Measurements from ENCODE around the gene PTPRS. TPM values are rescaled to one million over a fixed set of nuclear protein-coding genes. Genes with fewer than 3 reads are reported as not detected.

PTPRS gene
- total RNA-seq, 1 donor, result 193 TPM

DNA sequence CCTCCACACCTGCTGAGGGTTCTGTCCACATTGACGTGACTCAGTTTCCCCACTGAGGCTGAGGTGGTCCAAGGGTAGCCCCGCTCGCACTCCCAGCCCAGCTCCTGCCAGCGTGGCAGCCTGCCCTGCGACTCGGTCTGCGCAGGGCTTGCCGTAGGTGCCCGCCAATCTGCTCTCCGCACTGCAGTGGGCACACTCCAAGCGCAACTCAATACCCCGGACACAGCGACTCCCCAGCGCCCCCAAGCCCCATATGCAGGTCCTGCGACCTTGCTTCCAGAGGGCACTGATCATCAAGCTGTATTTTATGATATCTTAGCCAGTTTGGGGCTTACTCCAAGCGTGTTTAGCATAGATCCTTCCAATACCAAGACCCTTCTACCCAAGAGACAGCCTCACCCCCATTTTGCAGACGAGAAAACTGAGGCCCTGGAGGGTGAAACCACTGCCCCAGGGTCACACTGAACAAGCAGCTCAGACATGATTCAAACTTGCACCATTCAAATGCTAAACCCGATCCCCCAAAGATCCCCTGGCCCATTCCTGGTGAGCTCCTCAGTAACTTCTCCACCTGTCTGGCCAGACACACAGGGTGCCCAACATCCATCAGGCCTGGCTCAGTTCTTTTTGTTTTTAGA is 13.5 kb downstream of the PTPRS start:
- TF ChIP-seq, protein P1, sequence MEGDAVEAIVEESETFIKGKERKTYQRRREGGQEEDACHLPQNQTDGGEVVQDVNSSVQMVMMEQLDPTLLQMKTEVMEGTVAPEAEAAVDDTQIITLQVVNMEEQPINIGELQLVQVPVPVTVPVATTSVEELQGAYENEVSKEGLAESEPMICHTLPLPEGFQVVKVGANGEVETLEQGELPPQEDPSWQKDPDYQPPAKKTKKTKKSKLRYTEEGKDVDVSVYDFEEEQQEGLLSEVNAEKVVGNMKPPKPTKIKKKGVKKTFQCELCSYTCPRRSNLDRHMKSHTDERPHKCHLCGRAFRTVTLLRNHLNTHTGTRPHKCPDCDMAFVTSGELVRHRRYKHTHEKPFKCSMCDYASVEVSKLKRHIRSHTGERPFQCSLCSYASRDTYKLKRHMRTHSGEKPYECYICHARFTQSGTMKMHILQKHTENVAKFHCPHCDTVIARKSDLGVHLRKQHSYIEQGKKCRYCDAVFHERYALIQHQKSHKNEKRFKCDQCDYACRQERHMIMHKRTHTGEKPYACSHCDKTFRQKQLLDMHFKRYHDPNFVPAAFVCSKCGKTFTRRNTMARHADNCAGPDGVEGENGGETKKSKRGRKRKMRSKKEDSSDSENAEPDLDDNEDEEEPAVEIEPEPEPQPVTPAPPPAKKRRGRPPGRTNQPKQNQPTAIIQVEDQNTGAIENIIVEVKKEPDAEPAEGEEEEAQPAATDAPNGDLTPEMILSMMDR (IDR thresholded peaks at IDR 0.05; ENCODE audit: insufficient read depth, low read length), result no peak
- DNase-seq (ENCODE audit: low read depth), result no peak
- H3K4me3 ChIP-seq (ENCODE audit: low read depth, low read length), result no peak overlapping the region

DNA sequence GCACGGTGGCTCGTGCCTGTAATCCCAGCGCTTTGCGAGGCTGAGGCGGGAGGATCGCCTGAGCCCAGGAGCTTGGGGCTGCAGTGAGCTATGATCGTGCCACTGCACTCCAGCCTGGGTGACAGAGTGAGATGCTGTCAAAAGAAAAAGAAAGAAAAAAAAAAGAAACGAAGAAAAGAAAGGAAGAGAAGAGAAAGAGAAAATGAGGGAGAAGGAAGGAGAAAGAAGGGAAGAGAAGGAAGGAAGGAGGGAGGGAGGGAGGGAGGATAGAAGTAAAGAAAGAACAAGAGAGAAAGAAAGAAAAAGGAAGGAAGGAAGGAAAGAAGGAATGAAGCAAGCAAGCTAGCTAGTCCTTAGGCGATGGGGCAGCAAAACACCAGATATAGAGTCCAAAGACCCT is 14.1 kb downstream of the PTPRS start:
- H3K4me3 ChIP-seq (ENCODE audit: low read depth, low read length), result no peak overlapping the region
- TF ChIP-seq, protein P1 (IDR thresholded peaks at IDR 0.05; ENCODE audit: insufficient read depth, low read length), result no peak
- no peak for DNase-seq (ENCODE audit: low read depth)

DNA sequence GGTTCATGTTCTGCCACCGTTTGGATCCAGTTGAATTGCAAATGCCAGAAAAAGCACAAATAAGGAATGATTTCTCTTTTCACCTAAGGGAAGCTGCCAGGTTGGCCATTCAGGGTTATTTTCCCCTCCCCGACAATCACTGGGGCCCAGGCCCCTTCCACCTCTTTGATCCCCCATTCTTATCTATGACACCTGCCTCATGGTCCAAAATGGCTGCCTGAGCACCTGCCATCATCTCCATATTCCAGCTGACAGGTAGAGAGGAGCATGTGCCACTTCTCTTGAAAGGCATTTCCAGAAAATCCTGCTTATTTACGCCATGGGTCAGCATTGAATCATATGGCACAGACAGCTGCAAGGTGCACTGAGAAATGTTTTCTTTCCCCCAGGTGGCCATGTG is 15.7 kb downstream of the PTPRS start:
- DNase-seq (ENCODE audit: low read depth), result no peak
- TF ChIP-seq, protein P1 (IDR thresholded peaks at IDR 0.05; ENCODE audit: insufficient read depth, low read length), result no peak
- no peak overlapping the region for H3K4me3 ChIP-seq (ENCODE audit: low read depth, low read length)

DNA sequence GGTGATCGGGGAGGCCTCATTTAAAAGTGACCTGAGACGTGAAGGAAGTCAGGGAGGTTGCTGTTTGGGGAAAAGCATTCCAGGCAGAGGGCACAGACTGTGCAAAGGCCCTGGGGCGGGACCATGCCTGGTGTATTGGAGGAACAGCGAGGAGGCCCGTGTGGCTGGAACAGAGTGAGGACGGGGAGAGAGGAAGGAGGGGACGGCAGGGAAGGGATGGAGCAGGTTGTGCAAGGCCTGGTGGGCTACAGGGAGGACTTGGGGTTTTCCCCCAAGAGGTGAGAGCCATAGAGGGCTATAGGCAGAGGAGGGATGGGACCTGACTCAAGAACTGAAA is 17.2 kb downstream of the PTPRS start:
- H3K4me3 ChIP-seq (ENCODE audit: low read depth, low read length), result no peak overlapping the region
- DNase-seq (ENCODE audit: low read depth), result no peak
- TF ChIP-seq, protein P1 (IDR thresholded peaks at IDR 0.05; ENCODE audit: insufficient read depth, low read length), result no peak

DNA sequence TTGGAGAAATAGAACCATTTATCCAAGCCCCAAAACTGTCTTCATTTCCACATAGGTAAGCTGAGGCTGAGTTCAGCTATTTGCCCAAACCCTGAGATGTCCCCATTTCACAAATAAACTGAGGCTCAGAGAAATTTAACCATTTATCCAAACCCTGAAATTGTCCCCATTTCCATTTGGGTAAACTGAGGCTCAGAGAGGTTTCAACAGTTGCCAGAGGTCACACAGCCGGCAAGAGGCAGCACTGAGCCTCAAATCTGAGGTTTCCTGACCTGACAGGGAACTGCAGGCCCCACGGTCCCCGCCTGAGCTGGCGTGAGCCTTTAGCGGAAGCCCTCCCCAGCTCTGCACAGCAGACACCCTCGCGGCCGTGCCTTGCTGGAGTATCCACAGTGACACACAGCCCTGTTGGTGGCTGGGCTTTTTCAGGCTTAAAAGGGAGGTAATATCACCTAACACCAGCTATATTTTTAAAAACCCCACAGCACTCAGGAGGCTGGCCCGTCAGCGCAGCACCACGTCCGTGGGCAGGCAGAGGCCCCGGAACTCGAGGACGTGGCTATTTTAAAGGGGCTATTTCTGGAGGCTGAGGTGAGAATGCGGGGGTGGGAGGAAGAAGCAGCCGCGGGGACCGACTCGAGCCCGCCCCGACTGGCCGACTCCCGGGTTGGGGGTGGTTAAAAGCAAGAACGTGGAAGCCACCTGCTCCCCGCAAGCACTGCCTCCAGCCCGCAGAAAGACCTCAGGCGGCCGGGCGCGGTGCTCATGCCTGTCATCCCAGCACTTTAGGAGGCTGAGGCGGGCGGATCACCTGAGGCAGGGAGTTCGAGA is 18.5 kb downstream of the PTPRS start:
- TF ChIP-seq, protein P1 (IDR thresholded peaks at IDR 0.05; ENCODE audit: insufficient read depth, low read length), result no peak
- no peak overlapping the region for H3K4me3 ChIP-seq (ENCODE audit: low read depth, low read length)
- no peak for DNase-seq (ENCODE audit: low read depth)

DNA sequence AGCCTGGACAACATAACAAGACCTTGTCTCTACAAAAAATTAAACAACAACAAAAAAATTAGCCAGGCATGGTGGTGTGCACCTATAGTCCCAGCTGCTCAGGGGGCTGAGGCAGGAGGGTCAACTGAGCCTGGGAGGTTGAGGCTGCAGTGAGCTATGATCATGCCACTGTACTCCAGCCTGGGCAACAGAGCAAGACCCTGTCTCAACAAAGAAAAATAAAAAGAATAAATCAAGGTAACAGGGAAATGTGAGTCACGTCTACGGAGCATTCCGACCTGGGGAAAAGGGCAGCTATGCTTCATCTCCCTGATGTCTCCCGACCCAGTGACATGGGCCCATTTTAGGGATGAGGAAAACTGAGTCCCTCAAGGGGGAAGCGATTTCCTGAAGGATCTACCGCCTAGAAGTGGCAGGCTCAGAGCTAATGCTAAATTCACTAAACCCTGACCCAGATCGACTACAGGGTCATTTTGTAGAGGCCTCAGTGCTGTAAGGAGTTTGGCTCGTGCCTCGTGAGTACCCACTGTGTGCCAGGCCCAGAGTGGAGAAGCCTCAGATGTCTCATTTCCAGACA is 19.5 kb downstream of the PTPRS start:
- TF ChIP-seq, protein P1 (IDR thresholded peaks at IDR 0.05; ENCODE audit: insufficient read depth, low read length), result no peak
- no peak for DNase-seq (ENCODE audit: low read depth)

More for the DNA sequence above, 19.5 kb downstream of the PTPRS start:
- no peak overlapping the region for H3K4me3 ChIP-seq (ENCODE audit: low read depth, low read length)

Measured in fibroblast of the aortic adventitia (primary cell).